HepG2 (cell line): ENCODE results near the gene PDIA2. TPM values are rescaled to one million over a fixed set of nuclear protein-coding genes. Genes with fewer than 3 reads are reported as not detected.
A peak's percentile ranks its signal among the peaks of the same experiment; 100 is the strongest.

ENCODE experiments used
- BRCA1 ChIP-seq: sonication (generic); formaldehyde crosslinking; IDR thresholded peaks from 2 replicates; pipeline ENCODE4 v1.4.0; 2020; ENCODE audit warnings: missing genetic modification reagents
- EZH2 ChIP-seq: conservative IDR thresholded peaks from 2 replicates; pipeline ENCODE4 v1.6.1; 2012; ENCODE audit warnings: mild to moderate bottlenecking, low read depth, low read length, moderate library complexity
- ZBTB40 ChIP-seq, 2 experiments: fragments of 450-650 bp in 1 of 2; sonication (generic) in 1 of 2; formaldehyde crosslinking in 1 of 2; IDR thresholded peaks; 2 replicates each; pipeline versions ENCODE4 v1.6.1 to v1.8.0; 2016 to 2022; ENCODE audit warnings: antibody characterized with exemption in 1 of 2, mild to moderate bottlenecking in 1 of 2, missing genetic modification reagents in 1 of 2
- ZNF292 ChIP-seq: sonication (generic); formaldehyde crosslinking; IDR thresholded peaks from 2 replicates; pipeline ENCODE4 v1.8.1; 2022; ENCODE audit warnings: mild to moderate bottlenecking, low read depth, missing genetic modification reagents, borderline replicate concordance
- ZNF687 ChIP-seq: sonication (generic); formaldehyde crosslinking; IDR thresholded peaks from 2 replicates; pipeline ENCODE4 v1.5.1; 2020; ENCODE audit warnings: mild to moderate bottlenecking, missing genetic modification reagents, moderate library complexity
- ZNF883 ChIP-seq: sonication (generic); formaldehyde crosslinking; IDR thresholded peaks from 2 replicates; pipeline ENCODE4 v1.5.1; 2020; ENCODE audit warnings: mild to moderate bottlenecking, missing genetic modification reagents; ENCODE audit errors: not compliant biosample characterization
- polyA plus RNA-seq, 8 experiments: library from polyadenylated mRNA; depleted of rRNA in 3 of 8; stranded (reverse) in 7 of 8; unstranded in 1 of 8; fragments of >200 nt; fragmentation: Illumina TruSeq in 4 of 8; extraction: Trizol in 4 of 8; gene quantifications; 2 replicates each; pipeline versions ENCODE4 v1.2.1 to v1.2.3, GENCODE V29; 2011 to 2016; ENCODE audit warnings: low read depth in 4 of 8, missing spikeins in 1 of 8, mixed read lengths in 1 of 8; ENCODE audit not compliant: insufficient read depth in 1 of 8
- total RNA-seq, 5 experiments: library from RNA; depleted of rRNA; stranded (reverse); fragments of >200 nt; fragmentation: Illumina TruSeq; extraction: Trizol; gene quantifications; 2 replicates each; pipeline ENCODE4 v1.2.3, GENCODE V29; 2016; ENCODE audit warnings: low read depth in 1 of 5
- TF ChIP-seq, protein P1 (sequence below), 2 experiments: sonication (generic) in 1 of 2; formaldehyde crosslinking in 1 of 2; IDR thresholded peaks; 2 replicates each; pipeline versions ENCODE4 v1.4.0 to v1.6.1; 2016 to 2020; ENCODE audit warnings: borderline replicate concordance in 1 of 2, low read depth in 1 of 2, mild to moderate bottlenecking in 1 of 2, missing genetic modification reagents in 1 of 2

The PDIA2 gene
- total and polyA plus RNA-seq, 2 of the 13 experiments (the other 11 are each of a cell fraction or from before 2014, with no cell fraction given), result 0.35 to 1.9 TPM

GRCh38 chr16:272633-273546 is 10.1 kb upstream of the PDIA2 start (continued):
- TF ChIP-seq ZNF687 (peak; percentile 76), ZNF292 (CRISPR knock-in tag) (0 out of 2 replicates have a peak, but pooled peaks have one; percentile 17), EZH2 (peak; percentile 81), BRCA1 (CRISPR knock-in tag) (no peak), ZNF883 (CRISPR knock-in tag) (peak; percentile 20), ZBTB40 (IDR thresholded peaks at IDR 0.05) (no peak), ZBTB40 (CRISPR knock-in tag; IDR thresholded peaks at IDR 0.05) (0 out of 2 replicates have a peak, but pooled peaks have one; percentile 31)
- TF ChIP-seq, protein P1, sequence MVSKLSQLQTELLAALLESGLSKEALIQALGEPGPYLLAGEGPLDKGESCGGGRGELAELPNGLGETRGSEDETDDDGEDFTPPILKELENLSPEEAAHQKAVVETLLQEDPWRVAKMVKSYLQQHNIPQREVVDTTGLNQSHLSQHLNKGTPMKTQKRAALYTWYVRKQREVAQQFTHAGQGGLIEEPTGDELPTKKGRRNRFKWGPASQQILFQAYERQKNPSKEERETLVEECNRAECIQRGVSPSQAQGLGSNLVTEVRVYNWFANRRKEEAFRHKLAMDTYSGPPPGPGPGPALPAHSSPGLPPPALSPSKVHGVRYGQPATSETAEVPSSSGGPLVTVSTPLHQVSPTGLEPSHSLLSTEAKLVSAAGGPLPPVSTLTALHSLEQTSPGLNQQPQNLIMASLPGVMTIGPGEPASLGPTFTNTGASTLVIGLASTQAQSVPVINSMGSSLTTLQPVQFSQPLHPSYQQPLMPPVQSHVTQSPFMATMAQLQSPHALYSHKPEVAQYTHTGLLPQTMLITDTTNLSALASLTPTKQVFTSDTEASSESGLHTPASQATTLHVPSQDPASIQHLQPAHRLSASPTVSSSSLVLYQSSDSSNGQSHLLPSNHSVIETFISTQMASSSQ (IDR thresholded peaks at IDR 0.05; ENCODE audit: low read depth), result no peak
- TF ChIP-seq, protein P1 (CRISPR knock-in tag; IDR thresholded peaks at IDR 0.05; ENCODE audit: borderline replicate concordance), result no peak
